WTC11 (cell line): ENCODE measurements around the gene LY6G6C.

Source experiments
- ATF1 ChIP-seq: sonication (generic); formaldehyde crosslinking; IDR thresholded peaks from 2 replicates; pipeline ENCODE4 v1.8.1; 2023; ENCODE audit warnings: mild to moderate bottlenecking, moderate library complexity, missing genetic modification reagents
- CREB1 ChIP-seq: sonication (generic); formaldehyde crosslinking; IDR thresholded peaks from 2 replicates; pipeline ENCODE4 v1.8.0; 2023; ENCODE audit warnings: mild to moderate bottlenecking, missing genetic modification reagents
- JUN ChIP-seq: sonication (generic); formaldehyde crosslinking; IDR thresholded peaks from 2 replicates; pipeline ENCODE4 v1.8.0; 2023; ENCODE audit warnings: mild to moderate bottlenecking, missing genetic modification reagents
- OVOL2 ChIP-seq: fragments of 250-450 bp; sonication (Bioruptor Pico); IDR thresholded peaks from 2 replicates; pipeline ENCODE4 v1.9.0; 2021; ENCODE audit warnings: mild to moderate bottlenecking, borderline replicate concordance
- SP1 ChIP-seq: sonication (generic); formaldehyde crosslinking; conservative IDR thresholded peaks from 2 replicates; pipeline ENCODE4 v1.8.1; 2022; ENCODE audit warnings: missing genetic modification reagents
- ZNF232 ChIP-seq: sonication (generic); formaldehyde crosslinking; IDR thresholded peaks from 2 replicates; pipeline ENCODE4 v1.8.0; 2022; ENCODE audit warnings: mild to moderate bottlenecking, missing genetic modification reagents
- TF ChIP-seq, protein P1 (sequence below): fragments of 200-600 bp; IDR thresholded peaks from 2 replicates; pipeline ENCODE4 v1.8.0; 2022; ENCODE audit warnings: antibody characterized with exemption
- TF ChIP-seq, protein P2 (sequence below): sonication (generic); formaldehyde crosslinking; IDR thresholded peaks from 2 replicates; pipeline ENCODE4 v1.8.1; 2023; ENCODE audit warnings: mild to moderate bottlenecking, missing genetic modification reagents, moderate library complexity
- TF ChIP-seq, protein P3 (sequence below): sonication (generic); formaldehyde crosslinking; IDR thresholded peaks from 2 replicates; pipeline ENCODE4 v1.8.1; 2023; ENCODE audit warnings: mild to moderate bottlenecking, moderate library complexity, missing genetic modification reagents
- TF ChIP-seq, protein P4 (sequence below): sonication (generic); formaldehyde crosslinking; IDR thresholded peaks from 2 replicates; pipeline ENCODE4 v1.8.0; 2022; ENCODE audit warnings: mild to moderate bottlenecking, missing genetic modification reagents
- TF ChIP-seq, protein P5 (sequence below): sonication (generic); formaldehyde crosslinking; IDR thresholded peaks from 2 replicates; pipeline ENCODE4 v1.8.0; 2022; ENCODE audit warnings: mild to moderate bottlenecking, missing genetic modification reagents

DNA sequence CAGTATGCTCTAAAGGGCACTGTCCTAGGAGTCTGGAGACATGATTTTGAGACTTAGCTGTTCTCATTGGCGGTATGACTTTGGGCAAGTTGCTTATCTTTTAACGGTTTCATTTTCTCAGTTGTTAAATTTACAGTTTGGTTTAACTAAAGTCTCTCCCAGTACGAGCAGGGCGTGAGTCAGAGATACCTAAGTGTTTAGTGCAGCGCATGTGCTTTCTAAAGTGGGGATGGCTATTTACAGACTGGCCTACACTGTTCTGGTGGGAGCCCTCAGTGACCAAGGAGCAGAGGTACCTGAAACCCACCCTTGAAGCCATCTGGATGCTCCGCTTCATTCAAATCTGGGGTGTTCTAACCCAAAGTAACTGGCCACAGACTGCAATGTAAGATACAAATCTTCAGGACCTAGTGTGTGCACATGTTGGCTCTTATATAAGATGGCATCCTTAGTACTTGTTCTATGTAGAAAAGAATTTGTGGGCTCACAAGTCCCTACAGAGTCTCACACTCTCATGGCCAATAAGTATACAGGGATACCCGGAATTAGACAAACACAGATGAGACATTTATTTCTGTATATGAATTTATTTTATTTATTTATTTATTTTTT lies 29.0 kb upstream of the LY6G6C start:
- TF ChIP-seq, protein P1, sequence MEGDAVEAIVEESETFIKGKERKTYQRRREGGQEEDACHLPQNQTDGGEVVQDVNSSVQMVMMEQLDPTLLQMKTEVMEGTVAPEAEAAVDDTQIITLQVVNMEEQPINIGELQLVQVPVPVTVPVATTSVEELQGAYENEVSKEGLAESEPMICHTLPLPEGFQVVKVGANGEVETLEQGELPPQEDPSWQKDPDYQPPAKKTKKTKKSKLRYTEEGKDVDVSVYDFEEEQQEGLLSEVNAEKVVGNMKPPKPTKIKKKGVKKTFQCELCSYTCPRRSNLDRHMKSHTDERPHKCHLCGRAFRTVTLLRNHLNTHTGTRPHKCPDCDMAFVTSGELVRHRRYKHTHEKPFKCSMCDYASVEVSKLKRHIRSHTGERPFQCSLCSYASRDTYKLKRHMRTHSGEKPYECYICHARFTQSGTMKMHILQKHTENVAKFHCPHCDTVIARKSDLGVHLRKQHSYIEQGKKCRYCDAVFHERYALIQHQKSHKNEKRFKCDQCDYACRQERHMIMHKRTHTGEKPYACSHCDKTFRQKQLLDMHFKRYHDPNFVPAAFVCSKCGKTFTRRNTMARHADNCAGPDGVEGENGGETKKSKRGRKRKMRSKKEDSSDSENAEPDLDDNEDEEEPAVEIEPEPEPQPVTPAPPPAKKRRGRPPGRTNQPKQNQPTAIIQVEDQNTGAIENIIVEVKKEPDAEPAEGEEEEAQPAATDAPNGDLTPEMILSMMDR, result no peak
- TF ChIP-seq, protein P2, sequence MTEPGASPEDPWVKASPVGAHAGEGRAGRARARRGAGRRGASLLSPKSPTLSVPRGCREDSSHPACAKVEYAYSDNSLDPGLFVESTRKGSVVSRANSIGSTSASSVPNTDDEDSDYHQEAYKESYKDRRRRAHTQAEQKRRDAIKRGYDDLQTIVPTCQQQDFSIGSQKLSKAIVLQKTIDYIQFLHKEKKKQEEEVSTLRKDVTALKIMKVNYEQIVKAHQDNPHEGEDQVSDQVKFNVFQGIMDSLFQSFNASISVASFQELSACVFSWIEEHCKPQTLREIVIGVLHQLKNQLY (CRISPR knock-in tag), result no peak
- TF ChIP-seq JUN (CRISPR knock-in tag) (no peak), CREB1 (CRISPR knock-in tag) (no peak), ZNF232 (no peak), OVOL2 (CRISPR knock-in tag) (no peak), SP1 (CRISPR knock-in tag) (no peak), ATF1 (CRISPR knock-in tag) (no peak)
- TF ChIP-seq, protein P3, sequence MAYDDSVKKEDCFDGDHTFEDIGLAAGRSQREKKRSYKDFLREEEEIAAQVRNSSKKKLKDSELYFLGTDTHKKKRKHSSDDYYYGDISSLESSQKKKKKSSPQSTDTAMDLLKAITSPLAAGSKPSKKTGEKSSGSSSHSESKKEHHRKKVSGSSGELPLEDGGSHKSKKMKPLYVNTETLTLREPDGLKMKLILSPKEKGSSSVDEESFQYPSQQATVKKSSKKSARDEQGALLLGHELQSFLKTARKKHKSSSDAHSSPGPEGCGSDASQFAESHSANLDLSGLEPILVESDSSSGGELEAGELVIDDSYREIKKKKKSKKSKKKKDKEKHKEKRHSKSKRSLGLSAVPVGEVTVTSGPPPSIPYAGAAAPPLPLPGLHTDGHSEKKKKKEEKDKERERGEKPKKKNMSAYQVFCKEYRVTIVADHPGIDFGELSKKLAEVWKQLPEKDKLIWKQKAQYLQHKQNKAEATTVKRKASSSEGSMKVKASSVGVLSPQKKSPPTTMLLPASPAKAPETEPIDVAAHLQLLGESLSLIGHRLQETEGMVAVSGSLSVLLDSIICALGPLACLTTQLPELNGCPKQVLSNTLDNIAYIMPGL (CRISPR knock-in tag), result no peak
- TF ChIP-seq, protein P4, sequence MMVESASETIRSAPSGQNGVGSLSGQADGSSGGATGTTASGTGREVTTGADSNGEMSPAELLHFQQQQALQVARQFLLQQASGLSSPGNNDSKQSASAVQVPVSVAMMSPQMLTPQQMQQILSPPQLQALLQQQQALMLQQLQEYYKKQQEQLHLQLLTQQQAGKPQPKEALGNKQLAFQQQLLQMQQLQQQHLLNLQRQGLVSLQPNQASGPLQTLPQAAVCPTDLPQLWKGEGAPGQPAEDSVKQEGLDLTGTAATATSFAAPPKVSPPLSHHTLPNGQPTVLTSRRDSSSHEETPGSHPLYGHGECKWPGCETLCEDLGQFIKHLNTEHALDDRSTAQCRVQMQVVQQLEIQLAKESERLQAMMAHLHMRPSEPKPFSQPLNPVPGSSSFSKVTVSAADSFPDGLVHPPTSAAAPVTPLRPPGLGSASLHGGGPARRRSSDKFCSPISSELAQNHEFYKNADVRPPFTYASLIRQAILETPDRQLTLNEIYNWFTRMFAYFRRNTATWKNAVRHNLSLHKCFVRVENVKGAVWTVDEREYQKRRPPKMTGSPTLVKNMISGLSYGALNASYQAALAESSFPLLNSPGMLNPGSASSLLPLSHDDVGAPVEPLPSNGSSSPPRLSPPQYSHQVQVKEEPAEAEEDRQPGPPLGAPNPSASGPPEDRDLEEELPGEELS, result no peak
- TF ChIP-seq, protein P5, sequence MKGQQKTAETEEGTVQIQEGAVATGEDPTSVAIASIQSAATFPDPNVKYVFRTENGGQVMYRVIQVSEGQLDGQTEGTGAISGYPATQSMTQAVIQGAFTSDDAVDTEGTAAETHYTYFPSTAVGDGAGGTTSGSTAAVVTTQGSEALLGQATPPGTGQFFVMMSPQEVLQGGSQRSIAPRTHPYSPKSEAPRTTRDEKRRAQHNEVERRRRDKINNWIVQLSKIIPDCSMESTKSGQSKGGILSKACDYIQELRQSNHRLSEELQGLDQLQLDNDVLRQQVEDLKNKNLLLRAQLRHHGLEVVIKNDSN, result no peak
